ENCODE measurements around the gene SLAMF1.

GRCh38 chr1:160576390-160576789 is 70.5 kb downstream of the SLAMF1 start:
- TF ChIP-seq POLR2A (IDR thresholded peaks at IDR 0.05): no peak
- TF ChIP-seq CTCF (IDR thresholded peaks at IDR 0.05): no peak
- no peak for TF ChIP-seq POLR2AphosphoS5 (IDR thresholded peaks at IDR 0.05)

Data from upper lobe of left lung (tissue), 4 donors.